ENCODE results near the gene TMEM63A.
"Not testable (repeated sequence)": the region's sequence is repeated elsewhere in the genome, so short reads cannot be mapped to it uniquely, and the experiment has no call there.

Gene TMEM63A

DNA sequence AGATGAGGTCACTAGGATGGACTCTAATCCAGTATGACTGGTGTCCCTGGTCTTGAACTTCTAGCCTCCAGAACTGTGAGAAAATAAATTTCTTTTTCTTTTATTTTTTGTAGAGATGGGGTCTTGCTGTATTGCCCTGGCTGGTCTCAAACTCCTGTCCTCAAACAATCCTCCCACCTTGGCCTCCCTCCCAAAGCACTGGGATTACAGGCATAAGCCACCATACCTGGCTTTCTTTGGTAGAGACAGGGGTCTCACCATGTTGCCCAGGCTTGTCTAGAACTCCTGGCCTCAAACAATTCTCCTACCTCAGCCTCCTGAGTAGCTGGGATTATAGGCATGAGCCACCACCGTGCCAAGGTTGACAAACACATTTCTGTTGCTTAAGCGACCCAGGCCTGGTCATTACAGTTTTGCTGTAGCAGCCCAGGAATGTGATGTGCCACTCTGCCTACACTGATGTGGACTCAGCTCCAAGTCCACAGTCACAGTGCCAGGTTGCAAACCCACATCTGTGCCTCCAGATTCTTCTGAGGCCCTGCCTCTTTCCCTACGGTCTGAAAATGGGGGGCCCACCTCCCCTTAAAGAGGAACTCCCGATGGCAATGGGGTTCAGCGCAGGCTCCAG lies 25.9 kb upstream of the TMEM63A start:
- DNase-seq: no peak

DNA sequence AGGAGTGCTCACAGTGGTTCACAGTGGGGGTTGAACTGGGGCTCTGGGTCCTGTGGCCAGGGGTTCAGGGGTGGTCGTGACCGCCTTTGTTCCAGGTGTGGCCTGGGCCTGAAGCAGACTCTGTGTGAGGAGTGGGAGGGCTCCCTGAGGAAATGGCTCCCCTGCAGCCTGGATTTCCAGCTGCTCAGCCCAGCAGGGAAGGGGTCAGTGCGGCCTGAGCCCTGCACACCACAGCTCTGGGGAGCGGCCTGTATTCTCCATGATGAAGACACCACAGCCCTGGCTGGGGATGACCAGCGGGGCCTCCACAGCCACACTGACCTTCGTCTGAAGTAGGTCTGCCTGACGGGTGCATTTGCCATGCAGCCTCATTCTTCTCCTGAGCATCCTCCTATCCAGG lies 25.2 kb upstream of the TMEM63A start:
- no peak for DNase-seq

DNA sequence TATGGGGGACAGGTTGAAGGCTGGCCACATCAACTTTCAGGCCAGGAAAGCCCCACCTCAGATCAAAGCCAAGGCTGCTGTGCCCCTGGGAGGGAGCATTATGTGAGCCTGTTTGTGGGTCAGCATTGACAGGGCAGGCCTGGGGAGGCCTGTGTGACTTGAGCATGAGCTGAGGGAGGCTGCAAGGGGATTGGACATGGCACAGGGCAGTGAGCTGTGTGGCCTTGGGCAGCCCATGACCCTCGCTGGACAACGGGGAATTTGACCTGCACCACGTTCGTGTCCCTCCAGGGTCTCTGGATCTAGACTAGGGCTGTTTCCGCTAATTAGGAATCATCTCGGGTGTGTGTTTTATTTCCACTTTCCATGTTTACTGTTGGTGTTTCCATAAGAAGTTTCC lies 24.3 kb upstream of the TMEM63A start:
- no peak for DNase-seq

DNA sequence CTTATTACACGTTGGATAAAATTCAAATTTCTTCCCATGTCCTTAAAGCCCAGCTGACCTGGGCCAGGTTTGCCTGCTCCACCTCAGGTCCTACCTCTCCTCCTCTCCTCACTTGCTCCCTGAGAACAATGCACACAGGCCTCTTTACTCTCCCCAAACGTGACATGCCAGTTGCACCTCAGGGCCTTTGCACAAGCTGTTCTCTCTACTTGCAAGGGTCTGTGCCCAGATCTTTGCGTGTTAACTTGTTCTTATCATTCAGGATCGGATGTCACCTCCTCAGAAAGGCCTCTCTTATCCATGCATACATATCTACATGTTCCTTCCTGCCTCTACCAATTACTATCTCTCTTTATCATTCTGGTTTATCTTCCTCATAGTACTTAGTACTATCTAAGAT lies 21.4 kb upstream of the TMEM63A start:
- no peak for DNase-seq

DNA sequence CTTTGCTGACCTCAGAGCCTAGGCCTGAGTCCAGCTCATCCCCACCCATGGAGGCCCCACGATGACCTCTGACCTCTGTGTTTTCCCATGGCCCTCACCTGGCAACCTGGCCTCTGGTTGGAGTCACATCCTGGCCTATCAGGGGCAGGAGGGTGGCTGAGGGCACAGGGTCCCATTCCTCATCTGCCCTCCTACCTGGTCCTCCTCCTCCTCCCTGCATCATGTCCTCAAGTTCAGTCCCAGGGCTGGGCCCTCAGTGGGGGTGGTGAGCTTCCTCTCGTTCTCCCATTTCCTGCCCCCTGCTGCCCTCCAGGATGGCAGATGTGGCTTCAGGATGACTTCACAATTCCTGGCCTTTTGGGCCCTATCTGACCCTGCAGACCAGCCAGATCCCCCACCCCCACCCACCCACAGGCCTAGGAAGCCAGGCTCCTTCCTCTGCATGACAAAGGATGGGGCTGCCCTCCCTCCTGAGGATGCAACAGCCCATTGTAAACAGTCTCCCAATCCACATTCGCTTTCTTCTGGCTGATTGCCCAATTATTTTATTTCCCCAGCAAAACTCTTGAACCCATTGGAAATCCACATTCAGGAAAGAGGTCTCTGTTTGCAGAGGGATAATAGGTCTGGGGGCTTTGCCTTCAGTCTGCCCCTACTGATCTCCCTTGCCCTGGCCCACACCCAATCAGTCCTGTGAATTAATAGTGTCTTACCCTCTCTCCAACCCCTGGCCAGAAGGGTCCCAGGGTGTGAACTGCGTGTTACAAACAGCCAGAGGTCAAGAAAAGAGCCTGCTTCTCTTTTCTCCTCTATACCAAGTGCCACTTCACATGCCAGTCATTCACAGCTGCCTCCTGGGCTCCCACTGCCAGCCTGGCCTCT lies 17.1 kb upstream of the TMEM63A start:
- no peak for DNase-seq

DNA sequence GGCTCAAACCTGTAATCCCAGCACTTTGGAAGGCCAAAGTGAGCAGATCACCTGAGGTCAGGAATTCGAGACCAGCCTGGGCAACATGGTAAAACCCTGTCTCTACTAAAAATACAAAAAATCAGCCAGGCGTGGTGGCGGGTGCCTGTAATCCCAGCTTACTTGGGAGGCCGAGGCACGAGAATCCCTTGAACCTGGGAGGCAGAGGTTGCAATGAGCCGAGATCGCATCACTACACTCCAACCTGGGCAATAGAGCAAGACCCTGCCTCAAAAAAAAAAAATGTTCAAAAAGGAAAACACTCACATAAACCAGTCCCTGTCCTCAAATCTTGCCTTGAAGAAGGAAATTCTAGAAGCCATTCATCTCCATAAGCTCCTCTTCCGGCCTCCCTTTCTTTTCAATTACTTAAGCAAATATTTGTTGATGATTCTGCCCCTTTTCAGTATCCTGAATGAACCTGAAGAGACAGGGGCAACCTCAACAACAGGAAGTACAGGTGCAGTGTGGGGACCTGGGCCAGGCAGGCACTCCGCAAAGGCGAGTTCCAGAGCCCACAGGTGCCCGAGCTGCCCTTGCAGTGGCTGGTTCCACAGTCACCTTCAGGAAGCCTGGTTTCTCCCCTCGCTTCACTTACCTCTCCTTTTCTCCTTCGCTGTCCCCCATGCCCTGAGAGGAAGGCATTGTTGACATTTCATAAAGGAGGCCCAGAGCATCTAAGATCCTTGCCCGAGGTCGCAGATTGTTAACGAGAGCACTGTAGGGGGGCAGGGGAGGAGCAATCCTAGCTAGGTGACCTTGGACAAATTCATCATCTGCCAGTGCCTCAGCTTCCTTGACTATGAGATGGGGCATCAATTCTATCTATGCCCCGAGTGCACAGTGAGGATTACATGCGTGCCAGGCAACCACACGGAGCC lies 15.7 kb upstream of the TMEM63A start:
- no peak for DNase-seq

DNA sequence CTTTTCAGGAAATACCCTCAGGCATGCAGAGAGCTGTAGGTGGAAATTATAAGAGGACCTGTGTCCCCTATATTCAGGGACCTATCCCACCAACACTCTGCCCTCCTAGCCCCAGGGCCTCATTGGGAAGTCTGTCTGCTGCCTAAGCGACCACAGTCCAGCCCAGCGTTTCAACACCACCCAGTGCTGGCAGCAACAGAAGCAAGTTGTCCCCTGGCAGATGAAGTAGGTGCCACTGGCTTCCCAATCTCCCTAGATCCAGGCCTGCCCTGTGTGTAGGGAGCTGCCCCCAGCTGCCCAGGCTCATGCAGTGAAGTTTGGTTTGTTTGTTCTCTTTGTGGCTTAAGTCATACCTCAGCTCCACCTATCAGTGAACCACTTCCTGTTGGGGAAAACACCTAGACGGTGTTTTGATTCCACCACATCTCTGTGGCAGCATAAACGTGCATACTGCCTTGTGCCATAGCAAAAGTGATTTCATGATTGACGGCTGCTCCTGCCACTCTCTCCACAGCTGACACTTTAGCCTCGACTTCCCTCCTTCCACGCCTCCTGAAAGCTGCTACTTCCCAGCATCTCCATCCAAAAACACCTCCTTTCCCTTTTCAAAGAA lies 14.9 kb upstream of the TMEM63A start:
- peak; percentile 16 for DNase-seq

DNA sequence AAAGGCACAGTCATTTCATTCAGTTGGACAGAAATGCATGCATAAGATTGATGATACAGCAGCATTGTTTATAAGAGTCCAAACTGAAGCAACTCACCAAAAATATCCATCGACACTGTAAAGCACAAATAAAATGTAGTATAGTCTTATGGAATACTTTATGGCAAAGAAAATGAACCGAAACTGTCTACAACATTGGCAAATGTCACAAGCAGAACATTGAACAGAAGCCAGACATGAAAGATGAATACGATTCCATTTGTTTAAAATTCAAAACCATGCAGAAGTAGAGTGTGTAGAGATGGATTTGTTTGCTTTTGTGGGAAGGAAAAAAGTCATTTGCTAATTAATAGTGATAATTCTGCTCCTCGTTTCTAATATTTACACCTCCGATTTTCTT lies 14.3 kb upstream of the TMEM63A start:
- DNase-seq: no peak

DNA sequence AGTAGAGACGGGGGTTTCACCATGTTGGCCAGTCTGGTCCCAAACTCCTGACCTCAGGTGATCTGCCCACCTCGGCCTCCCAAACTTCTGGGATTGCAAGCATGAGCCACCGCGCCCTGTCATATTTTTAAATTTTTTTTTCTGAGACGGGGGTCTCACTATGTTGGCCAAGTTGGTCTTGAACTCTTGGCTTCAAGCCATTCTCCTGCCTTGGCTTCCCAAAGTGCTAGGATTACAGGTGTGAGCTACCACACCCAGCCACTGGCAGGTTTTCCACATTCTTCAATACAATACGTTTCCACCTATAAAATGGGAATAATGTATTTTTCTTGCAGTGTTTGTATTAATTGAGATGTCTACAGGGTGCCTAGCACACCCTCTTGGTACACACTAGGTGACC lies 10.1 kb upstream of the TMEM63A start:
- DNase-seq: no peak

DNA sequence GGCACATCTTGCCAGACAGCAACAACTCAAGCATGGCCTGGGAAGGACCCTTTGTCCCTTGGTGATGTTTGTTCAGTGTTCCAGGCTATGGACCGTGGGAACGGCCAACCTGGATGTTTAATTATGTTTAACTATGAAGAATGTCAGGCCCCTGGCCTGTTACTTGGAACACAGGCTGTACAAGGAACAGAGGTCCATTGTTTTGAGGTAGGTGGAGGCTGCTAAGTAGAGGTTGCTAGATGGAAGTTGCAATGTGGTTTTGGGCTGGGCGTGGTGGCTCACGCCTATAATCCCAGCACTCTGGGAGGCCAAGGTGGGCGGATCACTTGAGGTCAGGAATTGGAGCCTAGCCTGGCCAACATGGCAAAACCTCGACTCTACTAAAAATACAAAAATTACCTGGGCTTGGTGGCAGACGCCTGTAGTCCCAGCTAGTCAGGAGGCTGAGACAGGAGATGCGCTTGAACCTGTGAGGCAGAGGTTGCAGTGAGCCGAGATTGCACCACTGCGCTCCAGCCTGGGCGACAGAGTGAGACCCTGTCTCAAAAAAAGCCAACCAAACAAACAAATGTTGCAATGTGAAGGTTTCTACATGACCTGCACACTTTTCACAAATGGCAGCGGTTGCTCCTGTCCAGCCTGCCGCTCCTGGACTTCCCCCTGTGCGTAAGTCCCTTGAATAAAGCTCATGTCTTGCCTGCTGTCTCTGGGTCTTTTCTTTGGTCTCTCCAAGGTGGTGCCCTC lies 9.2 kb upstream of the TMEM63A start:
- DNase-seq: no peak

DNA sequence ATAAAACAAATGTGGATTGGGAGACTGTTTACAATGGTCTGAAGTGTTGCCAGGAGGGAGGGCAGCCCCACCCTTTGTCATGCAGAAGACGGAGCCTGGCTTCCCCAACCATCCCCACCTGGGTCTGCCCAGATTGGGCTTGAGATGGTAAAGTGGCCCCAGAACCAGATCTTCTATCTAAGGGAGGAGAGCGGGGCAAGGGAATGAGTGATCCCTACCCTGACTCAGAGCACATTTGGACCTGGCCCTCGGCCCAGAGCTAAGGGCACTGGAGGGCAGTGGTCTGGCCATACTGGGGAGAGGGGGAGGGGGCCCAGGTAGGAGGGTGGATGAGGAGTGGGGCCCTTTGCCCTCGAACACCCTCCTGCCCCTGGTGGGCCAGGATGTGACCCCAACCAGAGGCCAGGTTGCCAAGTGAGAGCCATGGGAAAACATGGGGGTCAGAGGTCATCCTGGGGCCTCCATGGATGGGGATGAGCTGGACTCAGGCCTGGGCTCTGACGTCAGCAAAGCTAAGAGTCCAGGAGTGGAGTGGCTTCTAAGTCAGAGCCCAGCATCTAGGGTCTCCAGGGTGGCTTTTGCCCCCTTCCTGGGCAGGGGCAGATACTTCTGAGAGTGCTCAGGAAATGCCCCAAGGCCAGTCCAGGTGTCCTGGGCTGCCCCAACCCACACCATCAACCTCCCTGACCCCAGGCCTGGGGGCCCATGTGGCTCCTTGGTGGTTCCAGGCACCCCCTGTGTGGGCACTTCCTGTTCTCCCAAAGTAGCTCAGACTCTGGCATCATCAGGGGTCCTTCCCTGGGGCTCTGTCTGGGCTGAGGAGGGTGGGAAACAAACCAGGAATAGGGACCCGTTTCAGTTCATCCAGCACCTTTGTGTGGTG lies 8.4 kb upstream of the TMEM63A start:
- no peak for DNase-seq

DNA sequence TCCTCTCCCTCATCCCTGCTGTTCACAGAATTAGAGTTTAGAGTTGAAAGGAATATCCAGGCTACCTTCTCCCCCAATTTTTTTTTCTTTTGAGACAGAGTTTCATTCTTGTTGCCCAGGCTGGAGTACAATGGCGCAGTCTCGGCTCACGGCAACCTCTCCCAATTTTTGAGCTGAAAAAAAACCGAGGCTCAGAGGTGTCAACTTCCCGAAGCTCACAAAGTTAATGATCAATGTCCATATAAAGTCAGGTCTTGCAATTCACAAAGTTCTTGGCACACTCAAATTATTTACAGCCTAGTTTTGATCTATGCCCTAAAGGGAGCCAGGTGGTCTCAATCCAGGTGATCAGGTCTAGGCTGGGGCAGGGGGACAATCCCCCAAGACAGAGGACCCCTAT lies 7.6 kb upstream of the TMEM63A start:
- DNase-seq: no peak

DNA sequence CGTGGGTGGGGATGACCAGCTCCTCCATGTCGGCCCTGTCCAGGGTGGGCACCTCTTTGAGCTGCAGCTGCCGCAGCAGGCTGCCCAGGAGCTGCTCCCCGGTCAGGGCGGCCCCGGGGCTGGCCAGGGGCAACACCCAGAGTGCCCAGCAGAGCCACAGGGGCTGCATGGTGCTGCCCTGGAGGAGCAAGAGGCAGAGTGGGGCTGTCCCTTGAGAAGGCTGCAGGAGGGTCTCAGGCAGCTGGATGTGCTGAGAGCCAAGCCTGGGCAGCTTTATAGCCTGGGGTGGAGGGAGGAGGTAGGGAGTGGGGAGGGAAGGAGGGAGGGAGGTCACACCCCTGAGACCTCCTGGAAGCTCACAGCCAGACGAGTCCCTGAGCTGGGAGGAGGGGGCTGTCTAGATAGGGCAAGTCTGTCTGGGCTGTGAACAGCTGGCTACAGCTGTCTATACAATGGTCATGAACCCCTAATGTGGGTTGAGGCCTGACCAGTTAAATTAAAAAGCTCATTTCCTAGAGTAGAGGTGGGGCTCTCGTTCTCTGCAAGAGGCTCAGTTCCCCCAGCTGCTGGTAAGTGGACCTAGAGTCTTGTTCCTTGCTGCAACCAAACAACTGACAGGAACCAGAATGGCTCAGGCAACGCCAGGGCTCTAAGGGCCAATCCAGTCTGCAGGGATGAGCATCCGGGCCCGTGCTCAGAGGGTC lies 6.9 kb upstream of the TMEM63A start, which contains the start of gene LEFTY1:
Gene LEFTY1, minus strand, starts transcription at position 249 of the 704 bp plus-strand sequence. Its CDS starts 80 bp downstream, at position 169.
- no peak for DNase-seq

DNA sequence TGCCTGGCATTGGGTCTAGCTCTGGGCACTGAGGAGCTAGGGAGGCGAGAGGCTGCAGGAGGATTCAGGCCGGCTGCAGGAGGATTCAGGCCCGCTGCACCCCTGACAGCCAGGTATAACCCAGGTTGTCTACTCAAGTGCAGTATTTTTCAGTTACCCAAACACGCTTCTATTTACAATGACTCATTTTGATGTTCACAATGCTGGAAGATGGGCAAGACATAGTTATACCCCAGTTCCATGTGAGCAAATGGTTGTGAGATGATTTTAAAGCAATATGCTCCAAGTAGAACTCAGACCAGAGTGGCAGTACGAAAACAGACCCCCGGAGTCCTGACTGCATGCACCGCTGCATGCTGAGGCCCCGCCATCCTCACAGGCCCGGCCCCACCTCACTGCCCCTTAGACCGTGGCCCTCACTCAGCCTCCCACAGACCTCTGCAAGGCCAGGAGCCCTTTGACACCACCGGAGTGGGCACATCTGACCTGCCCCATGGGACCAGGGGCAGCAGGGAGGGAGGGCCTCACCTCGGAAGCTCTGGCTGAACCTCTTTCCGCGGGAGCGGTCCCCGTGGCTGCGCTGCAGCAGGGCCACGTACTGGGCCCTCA lies 6.2 kb upstream of the TMEM63A start:
- DNase-seq: no peak

DNA sequence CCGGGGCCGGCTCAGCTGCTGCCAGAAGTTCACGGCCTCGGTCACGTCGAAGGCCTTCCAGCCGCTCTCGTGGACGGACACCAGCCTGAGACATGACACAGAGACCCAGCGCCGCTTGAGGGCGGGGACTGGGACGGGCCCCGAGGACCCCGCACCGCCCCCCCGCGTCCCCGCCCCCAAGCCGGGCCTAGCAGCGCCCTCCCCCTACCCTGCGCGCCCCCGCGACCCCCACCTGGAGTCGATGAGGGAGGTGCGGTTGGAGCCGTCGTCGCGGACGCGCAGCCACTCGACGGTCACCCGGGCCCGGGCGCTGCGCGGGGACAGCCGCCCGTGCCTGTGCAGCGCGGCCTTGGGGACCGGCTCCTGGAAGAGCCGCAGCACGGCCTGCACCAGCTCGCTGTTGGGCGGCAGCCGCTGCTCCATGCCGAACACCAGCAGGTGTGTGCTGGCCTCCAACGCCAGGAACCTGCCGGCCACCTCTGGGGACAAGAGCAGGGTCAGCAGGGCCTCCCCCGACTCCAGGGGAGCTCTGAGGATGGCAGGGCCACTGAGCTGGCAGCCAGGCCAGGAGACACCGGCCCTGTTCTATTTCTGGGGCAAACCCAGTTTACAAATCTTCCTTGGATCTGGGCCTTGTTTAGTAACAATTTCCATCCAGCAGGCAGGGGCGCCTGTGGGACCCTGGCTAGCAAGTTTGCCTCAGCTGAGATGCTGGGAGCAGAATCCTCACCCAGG lies 5.5 kb upstream of the TMEM63A start:
- not testable (repeated sequence) for DNase-seq

DNA sequence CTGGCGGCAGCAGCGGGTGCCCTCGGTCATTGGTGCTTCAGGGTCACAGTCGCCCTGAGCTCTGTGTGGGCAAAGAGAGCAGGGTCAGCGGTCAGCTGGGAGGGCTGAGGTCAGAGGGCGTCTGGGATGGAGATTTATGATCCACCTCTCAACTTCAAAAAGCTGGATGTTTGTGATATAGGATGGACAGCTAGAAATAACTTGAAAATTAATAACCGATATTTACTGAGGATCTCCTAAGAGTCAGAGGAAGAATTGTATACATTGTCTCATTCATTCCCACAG lies 4.8 kb upstream of the TMEM63A start:
- no peak for DNase-seq

DNA sequence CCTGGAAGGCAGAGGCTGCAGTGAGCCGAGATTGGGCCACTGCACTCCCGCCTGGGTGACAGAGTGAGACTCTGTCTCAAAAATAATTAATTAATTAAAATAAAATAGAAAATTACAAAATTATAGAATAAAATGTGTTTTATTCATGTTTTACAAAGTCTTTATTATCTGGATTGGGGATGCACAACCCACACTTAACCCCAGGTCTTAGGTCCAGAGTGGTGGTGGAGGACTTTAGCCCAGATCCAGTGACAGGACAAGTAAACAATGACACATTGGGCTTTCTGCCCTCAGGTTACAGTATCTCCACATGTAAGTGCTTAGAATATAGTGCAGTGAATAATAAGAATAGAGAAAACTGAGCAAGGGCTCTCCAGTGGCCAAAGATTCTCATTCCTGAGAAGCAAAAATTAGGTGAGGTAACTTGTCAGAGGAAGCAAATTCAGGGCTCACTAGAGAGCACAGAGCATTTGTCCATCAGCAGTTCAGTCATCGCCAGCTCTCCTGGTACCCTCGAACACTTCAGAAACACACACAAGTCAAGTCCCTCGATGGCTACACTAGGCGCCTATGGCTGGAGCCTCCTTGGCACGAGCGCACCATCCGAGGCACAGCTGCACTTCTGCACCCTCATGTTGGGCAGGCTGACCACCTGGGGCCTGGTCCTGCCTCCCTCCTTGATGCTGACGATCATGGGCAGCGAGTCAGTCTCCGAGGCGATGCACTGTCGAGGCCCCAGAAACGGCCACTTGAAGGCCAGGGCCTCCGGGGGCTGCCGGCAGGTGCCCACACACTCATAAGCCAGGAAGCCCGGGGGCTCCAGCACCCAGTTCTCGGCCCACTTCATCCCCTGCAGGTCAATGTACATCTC lies 4.2 kb upstream of the TMEM63A start:
- DNase-seq: no peak

DNA sequence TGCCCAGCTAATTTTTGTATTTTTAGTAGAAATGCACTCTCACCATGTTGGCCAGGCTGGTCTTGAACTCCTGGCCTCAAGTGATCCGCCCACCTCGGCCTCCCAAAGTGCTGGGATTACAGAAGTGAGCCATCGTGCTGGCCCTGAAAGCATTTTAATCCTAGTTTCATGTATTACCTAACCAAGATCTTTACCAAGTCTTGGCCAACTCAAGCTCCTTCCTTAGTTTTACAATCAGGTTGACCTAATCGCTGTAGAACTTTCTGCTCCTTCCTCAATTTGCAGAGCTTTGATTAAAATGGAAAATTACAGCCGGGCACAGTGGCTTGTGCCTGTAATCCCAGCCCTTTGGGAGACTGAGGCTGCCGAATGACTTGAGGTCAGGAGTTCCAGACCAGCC lies 3.2 kb upstream of the TMEM63A start:
- DNase-seq: no peak
